ENCODE measurements around the gene DRAM1. TPM values are rescaled to one million over a fixed set of nuclear protein-coding genes. Genes with fewer than 3 reads are reported as not detected.
A peak's percentile ranks its signal among the peaks of the same experiment; 100 is the strongest.

DRAM1 gene
- total and polyA plus RNA-seq, 9 of the 15 experiments (the other 6 are each of a cell fraction or from before 2014, with no cell fraction given): 1.4 to 4.3 (median 2.7) TPM

DNA sequence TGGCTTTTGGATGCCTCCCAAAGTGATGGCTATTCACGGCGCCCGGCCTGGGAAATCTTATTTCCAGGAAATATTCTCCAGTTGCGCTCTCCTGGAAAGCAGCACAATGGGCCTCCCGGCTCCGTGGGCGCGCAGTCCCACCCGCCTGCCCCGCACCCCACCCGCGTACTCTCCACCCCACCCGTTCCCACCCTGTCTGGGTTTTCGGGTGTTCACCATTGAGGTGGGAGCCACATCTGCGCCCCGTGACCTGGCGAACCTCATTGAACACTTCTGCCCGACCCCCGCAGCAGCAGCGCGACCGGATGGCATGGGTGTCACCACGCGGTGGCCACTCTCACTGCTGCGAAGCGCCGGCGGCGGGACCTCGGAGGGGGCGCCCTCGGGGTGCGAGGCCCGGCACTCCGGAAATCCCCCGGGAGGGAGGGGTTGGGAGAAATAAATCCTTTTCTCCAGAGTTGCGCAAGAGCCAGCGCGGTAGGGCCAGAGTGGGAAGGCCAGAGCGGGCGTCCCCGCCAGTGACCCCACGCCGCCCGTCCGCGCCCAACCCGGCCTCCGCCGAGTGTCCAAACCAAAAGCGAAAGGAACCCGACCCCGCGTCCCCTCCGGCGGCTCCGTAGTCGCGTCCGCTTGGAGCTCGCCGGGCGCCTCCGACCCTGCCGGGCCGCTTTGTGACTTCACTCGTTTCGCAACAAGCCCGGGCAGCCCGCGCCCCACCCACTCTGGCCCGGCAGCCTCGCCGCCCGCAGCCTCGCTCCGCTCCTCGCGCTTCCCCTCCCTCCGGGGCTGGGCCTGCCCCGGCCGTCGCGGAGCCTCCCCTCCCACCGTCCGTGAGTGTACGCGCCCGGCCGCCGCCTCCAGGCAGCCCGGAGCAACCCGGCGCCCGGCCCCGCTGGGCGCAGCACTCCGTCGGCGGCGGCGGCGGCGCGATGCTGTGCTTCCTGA lies at the start of gene DRAM1 (continued):
- TF ChIP-seq, protein P1, sequence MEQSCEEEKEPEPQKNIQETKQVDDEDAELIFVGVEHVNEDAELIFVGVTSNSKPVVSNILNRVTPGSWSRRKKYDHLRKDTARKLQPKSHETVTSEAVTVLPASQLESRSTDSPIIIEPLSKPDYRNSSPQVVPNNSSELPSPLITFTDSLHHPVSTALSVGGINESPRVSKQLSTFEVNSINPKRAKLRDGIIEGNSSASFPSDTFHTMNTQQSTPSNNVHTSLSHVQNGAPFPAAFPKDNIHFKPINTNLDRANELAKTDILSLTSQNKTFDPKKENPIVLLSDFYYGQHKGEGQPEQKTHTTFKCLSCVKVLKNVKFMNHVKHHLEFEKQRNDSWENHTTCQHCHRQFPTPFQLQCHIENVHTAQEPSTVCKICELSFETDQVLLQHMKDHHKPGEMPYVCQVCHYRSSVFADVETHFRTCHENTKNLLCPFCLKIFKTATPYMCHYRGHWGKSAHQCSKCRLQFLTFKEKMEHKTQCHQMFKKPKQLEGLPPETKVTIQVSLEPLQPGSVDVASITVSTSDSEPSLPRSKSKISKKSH (CRISPR knock-in tag; IDR thresholded peaks at IDR 0.05): no peak
- no peak for TF ChIP-seq EP300 (IDR thresholded peaks at IDR 0.05; ENCODE audit: low read length)
- TF ChIP-seq, protein P2, sequence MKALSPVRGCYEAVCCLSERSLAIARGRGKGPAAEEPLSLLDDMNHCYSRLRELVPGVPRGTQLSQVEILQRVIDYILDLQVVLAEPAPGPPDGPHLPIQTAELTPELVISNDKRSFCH (CRISPR knock-in tag; IDR thresholded peaks at IDR 0.05): no peak
- TF ChIP-seq, protein P2 (tag; IDR thresholded peaks at IDR 0.05): peak; percentile 64
- TF ChIP-seq MED1 (CRISPR knock-in tag; IDR thresholded peaks at IDR 0.05; ENCODE audit: borderline replicate concordance): no peak
- TF ChIP-seq RNF2 (IDR thresholded peaks at IDR 0.05): peak; percentile 56
- TF ChIP-seq DPF2 (IDR thresholded peaks at IDR 0.05): no peak
- no peak for TF ChIP-seq ZNF695 (CRISPR knock-in tag; IDR thresholded peaks at IDR 0.05)
- TF ChIP-seq NBN (IDR thresholded peaks at IDR 0.05; ENCODE audit: low read depth): no peak; the same call in 1 of the 2 replicates
- TF ChIP-seq MECOM (CRISPR knock-in tag; IDR thresholded peaks at IDR 0.05): no peak
- TF ChIP-seq, protein P3, sequence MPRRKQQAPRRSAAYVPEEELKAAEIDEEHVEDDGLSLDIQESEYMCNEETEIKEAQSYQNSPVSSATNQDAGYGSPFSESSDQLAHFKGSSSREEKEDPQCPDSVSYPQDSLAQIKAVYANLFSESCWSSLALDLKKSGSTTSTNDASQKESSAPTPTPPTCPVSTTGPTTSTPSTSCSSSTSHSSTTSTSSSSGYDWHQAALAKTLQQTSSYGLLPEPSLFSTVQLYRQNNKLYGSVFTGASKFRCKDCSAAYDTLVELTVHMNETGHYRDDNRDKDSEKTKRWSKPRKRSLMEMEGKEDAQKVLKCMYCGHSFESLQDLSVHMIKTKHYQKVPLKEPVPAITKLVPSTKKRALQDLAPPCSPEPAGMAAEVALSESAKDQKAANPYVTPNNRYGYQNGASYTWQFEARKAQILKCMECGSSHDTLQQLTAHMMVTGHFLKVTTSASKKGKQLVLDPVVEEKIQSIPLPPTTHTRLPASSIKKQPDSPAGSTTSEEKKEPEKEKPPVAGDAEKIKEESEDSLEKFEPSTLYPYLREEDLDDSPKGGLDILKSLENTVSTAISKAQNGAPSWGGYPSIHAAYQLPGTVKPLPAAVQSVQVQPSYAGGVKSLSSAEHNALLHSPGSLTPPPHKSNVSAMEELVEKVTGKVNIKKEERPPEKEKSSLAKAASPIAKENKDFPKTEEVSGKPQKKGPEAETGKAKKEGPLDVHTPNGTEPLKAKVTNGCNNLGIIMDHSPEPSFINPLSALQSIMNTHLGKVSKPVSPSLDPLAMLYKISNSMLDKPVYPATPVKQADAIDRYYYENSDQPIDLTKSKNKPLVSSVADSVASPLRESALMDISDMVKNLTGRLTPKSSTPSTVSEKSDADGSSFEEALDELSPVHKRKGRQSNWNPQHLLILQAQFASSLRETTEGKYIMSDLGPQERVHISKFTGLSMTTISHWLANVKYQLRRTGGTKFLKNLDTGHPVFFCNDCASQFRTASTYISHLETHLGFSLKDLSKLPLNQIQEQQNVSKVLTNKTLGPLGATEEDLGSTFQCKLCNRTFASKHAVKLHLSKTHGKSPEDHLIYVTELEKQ (CRISPR knock-in tag; IDR thresholded peaks at IDR 0.05): no peak
- TF ChIP-seq SMC3 (conservative IDR thresholded peaks at IDR 0.05; ENCODE audit: insufficient read depth, low read depth, low read length): no peak
- TF ChIP-seq, protein P4, sequence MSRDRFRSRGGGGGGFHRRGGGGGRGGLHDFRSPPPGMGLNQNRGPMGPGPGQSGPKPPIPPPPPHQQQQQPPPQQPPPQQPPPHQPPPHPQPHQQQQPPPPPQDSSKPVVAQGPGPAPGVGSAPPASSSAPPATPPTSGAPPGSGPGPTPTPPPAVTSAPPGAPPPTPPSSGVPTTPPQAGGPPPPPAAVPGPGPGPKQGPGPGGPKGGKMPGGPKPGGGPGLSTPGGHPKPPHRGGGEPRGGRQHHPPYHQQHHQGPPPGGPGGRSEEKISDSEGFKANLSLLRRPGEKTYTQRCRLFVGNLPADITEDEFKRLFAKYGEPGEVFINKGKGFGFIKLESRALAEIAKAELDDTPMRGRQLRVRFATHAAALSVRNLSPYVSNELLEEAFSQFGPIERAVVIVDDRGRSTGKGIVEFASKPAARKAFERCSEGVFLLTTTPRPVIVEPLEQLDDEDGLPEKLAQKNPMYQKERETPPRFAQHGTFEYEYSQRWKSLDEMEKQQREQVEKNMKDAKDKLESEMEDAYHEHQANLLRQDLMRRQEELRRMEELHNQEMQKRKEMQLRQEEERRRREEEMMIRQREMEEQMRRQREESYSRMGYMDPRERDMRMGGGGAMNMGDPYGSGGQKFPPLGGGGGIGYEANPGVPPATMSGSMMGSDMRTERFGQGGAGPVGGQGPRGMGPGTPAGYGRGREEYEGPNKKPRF (IDR thresholded peaks at IDR 0.05; ENCODE audit: low read depth, low read length): no peak
- peak; percentile 33 for TF ChIP-seq SIN3B (IDR thresholded peaks at IDR 0.05; ENCODE audit: low read depth)
- no peak for TF ChIP-seq HLTF (IDR thresholded peaks at IDR 0.05)
- TF ChIP-seq, protein P5, sequence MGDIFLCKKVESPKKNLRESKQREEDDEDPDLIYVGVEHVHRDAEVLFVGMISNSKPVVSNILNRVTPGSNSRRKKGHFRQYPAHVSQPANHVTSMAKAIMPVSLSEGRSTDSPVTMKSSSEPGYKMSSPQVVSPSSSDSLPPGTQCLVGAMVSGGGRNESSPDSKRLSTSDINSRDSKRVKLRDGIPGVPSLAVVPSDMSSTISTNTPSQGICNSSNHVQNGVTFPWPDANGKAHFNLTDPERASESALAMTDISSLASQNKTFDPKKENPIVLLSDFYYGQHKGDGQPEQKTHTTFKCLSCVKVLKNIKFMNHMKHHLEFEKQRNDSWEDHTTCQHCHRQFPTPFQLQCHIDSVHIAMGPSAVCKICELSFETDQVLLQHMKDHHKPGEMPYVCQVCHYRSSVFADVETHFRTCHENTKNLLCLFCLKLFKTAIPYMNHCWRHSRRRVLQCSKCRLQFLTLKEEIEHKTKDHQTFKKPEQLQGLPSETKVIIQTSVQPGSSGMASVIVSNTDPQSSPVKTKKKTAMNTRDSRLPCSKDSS (IDR thresholded peaks at IDR 0.05; ENCODE audit: low read depth, partially characterized antibody): no peak
- no peak for TF ChIP-seq NEUROD1 (IDR thresholded peaks at IDR 0.05; ENCODE audit: borderline replicate concordance, low read depth, low read length, partially characterized antibody)
- TF ChIP-seq, protein P6, sequence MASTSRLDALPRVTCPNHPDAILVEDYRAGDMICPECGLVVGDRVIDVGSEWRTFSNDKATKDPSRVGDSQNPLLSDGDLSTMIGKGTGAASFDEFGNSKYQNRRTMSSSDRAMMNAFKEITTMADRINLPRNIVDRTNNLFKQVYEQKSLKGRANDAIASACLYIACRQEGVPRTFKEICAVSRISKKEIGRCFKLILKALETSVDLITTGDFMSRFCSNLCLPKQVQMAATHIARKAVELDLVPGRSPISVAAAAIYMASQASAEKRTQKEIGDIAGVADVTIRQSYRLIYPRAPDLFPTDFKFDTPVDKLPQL (IDR thresholded peaks at IDR 0.05; ENCODE audit: extremely low read depth, insufficient read length): no peak

All from K562 (cell line).